SKM-1 treated with dmso at 0.1 percent for 144 hours (cell line): ENCODE measurements around the gene FAM83C.
"Not testable (repeated sequence)": the region's sequence is repeated elsewhere in the genome, so short reads cannot be mapped to it uniquely, and the experiment has no call there.

Experiments used
- DNase-seq: peaks from one replicate; lab custom pipeline; 2025; ENCODE audit not compliant: unreplicated experiment; lab: John Stamatoyannopoulos, UW

Gene FAM83C

DNA sequence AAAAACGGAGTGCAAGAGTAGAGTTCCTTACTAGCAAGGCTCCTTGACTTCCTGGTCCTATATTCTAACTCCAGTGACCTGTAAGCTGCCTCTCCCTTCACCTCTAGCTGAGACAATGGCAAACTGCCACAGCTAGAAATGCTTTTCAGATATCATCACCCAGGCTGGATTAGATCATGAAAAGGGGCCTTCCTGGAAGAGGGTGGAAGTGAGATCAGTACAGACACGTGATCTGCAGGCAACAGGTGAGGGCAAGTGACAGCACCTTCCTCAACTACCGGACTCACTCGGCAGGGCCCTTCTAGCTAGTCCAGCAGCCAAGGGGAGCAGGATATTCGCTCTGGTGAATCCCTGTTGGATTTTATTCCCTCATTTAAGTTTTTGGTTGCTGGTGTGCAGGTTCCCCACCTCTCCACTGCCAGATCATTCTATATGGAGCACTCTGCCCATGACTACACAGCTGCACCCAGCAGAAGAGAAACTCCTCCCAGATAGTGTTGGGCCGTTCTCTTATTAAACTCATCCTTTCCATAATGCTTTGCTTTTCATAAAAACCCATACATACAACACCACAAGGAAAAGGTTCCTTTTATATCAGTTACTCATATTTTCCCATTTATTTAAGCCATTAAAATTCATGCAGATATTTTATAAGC lies 26.4 kb upstream of the FAM83C start:
- DNase-seq = no peak

DNA sequence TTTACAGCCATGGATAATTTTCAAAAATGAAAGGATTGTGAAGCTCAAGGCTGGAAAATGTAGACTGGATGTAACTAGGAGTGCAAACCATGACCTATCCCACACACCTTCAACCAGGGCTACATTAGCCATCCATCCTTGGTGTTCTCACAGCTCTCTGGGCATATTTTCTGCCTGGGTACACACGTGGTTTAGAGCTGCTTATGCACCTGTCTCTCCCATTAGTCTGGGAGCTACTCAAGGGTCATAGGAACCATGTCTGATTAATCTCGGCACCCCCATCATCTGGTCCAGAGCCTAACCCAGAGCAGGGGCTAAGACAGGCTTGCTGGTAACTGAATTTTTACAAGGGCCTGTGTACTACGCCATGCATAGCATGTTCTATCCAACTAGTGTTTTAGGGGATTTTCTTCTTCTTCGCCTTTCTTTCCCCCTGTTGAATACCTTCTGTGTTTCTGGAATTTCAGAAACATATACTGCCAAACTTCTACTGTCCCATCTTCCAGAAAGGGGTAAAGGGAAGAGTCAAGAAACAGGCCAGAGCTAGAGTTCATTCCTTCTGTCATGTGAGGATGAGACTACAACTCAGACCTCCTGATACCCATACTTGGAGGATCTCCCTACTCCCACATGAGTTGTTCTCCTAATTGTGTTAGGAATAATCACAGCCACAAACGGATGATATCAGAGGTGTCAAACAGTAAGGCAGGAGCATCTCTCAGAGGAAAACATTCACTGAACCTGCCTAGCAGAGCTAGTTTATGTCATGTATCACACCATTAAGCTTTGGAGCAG lies 25.4 kb upstream of the FAM83C start:
- DNase-seq = no peak

DNA sequence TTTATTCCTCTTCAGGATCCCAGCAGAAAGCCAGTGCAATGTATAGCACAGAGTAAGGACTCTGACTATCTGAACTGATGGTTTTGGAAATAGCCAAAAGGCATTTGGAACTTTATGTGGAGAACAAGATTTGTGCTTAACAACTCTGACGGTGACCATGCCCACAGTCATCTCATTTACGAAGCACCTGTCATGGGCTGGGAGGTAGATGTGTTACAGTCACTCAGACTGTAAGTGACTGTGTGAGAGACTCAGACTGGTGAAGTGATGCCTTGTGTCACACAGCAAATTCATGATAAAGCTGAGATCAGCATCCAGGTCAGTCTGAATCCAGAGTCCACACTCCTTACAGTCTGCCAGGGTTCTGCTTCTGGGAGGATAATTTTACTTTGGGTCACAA lies 23.9 kb upstream of the FAM83C start:
- DNase-seq = no peak

DNA sequence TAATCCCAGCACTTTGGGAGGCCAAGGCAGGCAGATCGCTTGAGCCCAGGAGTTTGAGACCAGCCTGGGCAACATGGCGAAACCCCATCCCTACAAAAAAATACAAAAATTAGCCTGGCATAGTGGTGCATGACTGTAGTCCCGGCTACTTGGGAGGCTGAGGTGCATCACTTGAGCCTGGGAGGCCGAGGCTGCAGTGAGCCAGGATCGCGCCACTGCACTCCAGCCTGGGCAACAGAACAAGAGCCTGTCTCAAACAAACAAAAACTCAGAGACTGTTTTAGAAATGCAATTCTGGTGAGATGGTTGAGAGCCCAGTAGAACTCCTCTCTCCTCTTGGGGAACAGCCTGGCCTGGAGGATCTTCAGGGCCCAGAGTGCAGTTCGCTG lies 23.4 kb upstream of the FAM83C start:
- not testable (repeated sequence) for DNase-seq

DNA sequence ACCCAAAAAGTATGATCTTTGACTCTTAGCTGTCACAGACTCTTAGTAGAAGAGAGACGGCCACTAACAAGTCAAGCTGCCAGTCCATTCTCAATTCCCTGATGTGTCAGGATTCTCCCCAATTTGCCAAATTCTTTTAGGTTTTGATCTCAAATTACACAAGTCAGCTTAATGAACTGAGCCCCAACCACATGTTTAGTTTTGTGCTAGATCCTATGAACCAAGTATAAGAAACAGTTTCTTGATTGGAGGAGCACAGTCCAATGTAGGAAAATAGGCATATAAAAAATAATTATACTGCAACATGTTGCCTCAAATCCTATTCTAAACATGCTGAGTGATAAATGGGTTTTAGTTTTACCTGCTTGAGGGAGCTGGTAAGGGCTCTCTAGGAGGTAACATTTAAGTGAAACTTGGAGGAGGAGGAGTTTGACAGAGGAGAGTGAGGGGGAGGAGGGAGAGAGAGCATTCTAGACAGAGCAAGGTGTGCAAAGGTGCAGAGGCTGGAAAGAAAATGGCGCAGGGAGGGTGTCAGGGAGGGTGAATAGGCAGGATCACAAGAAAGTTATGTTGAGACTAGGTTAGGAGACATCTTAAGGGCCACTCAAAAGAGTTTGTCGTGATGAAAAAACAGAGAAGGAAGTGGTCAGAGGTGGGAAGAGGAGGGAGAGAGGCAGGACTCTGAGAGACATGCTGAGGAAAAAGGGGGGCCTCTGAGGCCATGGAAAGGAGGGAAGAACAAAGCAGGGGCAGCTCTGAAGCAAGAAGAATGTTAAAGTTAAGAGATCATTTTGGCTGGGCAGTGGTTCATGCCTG lies 22.8 kb upstream of the FAM83C start:
- DNase-seq = peak; percentile 32

DNA sequence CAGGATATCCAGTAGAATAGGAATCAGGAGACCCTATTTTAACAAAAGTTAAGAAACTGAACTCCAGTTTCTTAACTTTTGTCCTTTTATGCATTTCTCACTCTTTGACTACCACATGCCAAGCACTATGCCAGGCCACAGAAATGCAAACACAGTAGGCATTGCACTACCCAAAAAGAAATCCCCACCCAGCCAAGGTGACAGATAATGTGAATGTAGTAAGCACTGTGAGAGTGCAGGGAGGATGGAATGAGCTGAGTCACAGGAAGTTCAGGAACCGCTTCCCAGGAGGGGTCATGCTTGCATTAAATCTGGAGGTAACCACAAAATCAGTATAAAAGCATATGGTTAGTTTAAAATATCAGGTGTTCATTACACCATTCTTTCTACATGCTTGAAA lies 20.1 kb upstream of the FAM83C start:
- DNase-seq = no peak

DNA sequence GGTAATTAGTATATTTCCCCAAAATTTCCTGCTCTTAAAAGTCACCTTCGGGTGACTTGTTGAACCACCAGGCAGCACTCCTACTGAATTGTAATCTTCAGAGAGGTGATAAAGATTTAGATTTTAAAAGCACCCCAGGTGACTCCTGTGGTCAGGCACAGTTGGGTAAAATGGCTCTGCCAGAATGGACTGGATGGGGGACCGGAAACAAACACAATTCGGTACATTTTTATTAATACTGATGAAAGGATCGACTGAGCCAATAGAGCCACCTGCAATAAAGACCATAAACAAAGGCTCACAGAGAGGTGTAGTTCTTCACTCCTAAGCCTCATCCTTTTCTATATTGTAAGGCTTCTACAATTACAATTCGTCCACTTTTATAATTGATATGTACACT lies 19.6 kb upstream of the FAM83C start:
- no peak for DNase-seq

DNA sequence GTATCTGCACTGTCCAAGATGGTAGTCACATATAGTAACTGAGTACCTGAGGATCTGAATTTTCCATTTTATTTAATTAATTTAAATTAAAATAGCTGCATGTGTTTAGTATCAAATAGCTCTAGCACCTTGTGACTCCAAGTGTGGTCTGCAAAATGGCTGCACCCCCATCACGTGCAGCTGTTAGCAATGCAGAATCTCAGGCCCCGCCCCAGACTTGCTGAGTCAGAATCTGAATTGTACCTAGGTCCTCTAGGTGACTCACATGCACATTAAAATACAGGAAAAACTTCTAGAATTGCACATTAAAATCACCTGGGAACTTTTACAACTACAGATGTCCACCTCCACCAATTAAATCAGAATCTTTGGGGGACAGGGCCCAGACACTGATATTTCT lies 19.2 kb upstream of the FAM83C start:
- no peak for DNase-seq

DNA sequence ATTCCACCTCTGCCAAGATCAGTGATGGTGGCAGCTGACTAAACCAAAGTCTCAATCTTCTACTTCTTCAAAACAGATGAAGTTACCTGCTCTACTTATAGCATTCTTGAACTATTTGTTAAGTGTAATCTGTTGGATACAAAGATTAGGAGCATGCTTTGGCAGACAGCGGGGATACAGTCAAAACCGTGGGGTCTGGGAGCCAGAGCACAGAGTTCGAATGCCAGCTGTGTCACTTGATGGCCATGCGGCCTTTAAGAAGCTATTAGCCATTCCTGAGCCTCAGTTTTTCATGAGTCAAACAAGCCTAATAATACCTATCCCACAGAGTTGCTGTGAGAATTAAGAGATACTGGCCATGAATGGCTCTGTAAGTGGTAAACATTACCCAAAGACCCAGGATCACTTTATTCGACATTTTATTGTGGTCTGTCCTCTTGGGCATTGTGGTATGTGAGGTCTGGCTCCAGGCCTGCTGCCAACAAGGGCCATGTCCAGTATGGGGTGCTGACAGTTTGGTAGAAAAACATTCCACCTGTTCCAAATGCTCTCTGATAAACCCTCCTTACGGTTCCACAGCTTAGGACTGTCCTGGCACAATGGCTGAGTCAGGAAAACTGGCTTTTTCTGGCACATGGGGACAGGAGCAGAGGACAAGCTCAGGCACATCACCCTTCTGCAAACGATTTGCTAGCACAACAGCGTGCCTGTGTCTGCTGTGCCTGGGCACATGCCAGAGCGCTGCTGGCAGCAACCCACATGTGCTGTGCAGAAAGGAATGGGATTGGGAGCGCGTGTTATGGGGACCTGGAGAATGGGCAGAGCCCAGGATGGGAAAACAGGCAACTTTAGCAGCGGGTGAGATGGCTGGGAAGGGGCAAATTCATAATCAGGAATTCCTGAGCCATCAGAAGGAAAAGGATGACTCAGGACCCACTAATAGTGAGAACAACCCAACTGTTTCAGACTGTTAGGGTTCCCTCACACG lies 15.7 kb upstream of the FAM83C start:
- no peak for DNase-seq

DNA sequence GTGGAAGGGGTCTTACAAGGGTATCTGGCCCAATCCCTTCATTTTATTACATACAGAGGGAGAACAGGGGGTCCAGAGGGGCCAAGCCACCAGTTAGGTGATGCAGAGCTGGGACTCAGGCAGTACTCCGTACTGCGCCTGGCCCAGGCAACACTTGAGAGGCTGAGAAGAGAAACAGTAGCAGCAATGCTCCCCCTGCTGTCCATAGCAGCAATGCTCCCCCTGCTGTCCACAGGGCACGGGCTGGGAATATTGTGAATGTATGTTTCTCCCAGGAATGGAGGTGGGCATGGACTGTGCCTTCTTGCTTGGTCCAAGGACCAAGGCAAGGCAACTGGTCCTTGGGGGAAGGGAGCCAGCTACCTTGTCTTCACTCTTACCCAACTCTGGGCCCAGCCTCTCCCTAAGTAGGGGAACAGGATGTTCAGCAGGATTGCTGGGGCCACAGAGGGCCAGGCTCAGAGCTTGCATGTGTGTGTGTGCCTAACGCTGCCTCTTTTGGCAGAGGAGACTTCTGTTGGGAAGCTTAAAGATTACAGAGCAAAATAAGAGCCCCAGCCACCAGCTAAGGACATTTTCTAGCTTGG lies 14.8 kb upstream of the FAM83C start:
- peak; percentile 54 for DNase-seq

DNA sequence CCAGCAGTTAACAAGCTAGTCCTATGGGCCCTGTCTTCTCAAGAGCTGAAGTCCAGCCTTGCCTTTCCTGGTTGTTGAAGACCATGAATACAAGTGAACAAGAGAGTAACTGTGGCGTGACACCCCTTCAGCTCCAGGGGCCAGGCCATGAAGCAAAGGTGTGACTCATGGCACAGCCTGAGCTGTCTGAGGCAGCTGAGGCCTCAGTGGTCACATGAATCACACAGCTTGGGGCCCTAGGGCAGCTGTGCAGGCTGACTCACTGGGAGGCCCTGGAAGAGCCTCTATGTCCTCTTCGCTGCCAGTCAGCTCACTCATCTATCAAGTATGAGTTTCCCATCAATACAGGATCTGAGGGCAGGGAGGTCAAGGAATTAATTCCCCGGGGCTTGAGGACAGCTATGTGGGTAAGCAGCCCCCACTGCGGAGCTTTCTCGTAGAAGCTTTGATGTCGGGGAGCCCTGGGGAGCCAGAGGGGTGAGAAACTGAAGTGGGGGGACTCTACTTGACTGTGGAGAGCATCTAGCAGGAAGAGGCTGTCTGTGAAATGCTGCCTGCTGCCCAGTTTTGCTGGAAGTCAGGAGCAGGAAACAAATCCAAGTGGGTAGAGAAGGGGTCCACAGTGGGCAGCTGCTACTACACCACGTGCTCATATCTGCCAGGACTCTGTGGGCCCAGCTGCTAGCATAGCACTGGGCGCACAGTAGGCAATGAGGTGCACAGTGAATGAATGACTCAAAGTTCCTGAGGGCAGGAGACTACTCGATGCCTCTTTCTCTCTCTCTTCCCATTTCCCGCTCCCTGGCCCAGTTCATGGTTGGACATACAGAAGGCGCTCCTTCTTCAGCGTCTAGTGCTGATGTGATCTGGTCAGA lies 13.7 kb upstream of the FAM83C start:
- DNase-seq = peak; percentile 27

DNA sequence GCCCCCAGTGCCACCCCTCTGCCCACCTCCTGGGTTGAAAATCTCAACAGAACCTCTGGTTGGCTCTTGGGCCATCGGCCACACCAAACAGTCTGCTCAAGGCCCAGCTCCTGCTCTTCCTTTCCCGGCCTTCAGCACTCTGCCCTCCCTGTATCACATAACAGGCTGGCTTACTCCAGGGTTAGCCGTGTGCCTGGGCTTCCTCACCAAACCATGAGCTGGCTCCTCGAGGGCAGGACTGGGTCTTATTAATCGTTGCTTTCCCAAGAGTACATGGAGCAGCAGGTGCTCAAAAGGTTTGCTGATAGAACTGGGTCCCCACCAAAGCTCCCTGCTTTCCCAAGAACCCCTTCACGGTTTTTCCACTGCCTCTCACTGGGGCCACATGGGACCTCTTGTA lies 12.7 kb upstream of the FAM83C start:
- no peak for DNase-seq

DNA sequence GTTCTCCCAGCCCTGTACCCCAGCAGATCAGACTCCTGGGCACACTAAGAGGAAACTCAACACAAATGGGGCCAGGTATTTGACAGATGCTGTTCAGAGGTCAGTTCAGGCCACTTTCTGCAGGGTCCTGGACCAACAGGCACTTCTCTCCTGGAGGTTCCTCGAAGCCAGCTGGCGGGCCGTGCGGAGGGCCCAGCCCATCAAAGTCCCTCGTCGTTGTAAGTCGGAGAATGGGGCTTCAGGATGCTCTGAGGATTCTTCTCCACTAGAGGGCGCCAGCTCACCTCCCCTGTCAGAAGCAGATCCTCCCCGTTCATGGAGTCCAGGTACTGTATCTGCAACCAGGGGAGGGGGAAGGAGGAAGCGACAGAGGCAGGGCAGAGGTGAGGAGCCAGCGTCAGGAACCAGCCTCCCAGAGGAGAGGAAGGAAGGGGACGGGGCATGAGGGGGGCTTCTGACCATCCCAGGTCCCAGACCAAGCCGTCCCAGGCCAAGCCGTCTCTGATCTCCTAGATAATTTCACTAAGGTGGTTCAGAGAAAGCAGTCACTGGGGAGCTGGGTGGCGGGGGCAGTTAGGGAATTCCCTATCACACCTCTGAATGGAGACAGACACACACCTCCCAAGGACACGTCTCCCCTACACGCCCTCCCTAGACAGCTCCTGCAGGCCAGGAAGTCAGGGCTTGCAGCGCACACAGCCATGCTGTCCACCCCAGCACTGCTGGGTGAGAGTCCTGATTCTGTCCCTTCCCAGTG lies 11.7 kb upstream of the FAM83C start:
- DNase-seq = peak; percentile 87

DNA sequence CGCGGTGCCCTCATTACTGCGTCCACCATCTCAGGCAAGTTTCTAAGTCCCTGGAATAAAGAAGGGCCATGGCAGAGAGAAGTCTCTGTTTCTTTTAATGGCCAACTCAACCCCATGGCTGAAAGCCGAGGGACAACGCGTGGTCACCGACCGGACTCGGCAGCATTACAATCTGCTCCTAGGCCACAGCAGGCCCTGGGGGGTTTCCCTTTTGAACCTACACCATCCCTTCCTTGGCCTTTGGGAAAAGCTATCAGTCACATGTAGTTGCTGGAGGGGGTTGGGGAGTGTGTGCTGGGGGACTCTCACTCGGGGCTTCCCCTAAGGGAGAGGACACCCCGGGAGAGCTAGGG lies 11.1 kb upstream of the FAM83C start:
- no peak for DNase-seq

DNA sequence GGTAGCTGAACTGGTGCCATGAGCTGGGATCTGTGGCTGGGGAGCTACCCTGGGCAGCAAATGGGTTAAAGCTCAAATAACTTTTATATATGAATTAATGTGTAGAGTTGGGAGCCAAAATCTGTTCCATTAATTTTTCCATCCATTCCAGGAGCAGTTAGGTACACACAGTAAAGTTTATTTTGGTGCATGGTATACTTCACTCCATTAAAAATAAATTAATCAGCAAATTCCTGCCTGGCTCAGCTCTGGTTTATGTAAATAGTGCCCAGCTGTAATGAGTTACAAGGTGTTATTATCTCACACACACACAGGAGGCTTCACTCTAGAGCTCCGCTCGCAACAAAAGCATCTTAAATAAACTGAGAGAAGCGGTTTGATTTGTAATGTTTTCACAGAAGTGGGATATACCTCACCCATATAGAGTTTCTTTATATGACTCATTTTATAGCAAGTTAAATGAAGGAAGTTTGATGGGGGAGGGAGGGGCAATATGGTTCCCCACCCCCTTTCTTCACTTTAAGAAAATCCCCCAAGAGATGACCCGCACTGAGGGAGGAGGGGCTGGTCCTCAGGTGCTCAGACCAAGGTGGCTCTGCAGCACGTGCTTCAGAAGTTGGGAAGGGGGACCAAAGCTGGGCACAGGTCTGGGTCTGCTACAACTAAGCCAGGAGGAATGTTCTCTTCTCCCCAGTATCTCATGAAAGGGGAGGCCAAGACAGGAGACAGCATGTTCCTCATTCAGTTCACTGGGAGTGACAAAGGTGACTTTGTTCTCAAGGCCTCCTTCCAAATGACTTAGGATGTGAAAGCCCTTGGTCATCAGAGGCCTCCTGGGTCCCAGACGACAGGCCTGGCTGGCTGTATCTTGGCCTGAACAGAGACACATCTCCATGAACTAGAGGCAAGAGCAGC lies 10.5 kb upstream of the FAM83C start:
- no peak for DNase-seq

DNA sequence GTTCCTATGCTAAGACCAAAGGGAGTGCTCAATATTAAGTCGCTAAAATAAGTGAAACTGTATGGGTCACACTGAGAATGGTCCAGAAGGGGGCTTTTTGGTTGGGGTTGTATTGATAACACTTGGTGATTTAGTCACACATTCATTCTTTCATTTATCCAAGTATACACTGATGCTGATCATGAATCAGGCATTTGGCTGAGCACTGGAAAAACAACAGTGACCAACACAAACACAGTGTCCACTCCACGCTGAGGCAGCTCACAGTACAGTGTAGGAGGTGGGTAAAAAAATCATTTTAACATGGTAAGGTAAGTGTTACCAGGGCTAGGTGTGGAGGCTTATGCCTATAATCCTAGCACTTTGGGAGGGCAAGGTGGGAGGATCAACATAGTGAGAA lies 9.2 kb upstream of the FAM83C start:
- no peak for DNase-seq

DNA sequence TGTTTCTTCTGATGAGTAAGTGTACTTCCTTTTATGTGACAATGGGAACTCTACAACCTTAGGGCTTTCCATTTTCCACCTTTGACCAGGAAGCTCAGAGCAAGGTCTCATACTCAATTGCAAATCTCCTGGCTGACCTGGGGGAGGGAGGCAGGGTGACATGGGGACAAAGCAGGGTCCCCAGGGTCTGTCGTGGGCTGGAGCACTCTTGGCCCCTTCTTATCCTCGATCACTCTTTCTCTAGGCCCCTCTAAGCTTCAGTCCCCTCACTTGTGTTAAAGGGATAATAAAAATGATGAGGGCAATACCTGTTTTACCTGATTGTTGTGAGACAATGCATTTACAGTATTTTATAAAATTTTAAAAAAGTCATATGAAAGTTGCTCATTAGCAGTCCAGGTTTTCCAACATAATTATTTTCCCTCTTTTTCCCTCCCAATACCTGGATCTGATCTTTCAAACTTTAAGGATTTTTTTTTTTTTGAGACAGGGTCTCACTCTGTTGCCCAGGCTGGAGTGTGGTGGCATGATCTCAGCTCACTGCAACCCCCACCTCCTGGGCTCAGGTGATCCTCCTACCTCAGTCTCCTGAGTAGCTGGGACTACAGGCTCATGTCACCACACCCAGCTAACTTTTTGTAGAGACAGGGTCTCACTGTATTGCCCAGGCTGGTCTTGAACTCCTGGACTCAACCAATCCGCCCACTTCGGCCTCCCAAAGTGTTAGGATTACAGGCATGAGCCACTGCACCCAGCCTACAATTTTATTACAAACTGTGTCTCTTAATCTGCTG lies 8.4 kb upstream of the FAM83C start:
- DNase-seq = no peak
